Stomach (tissue), 9 donors: ENCODE measurements around the gene RET. TPM values are rescaled to one million over a fixed set of nuclear protein-coding genes. Genes with fewer than 3 reads are reported as not detected.

Experiments
- DNase-seq, 2 donors: peaks; one replicate each; pipeline versions ENCODE4 v3.0.0 to v3.0.0-alpha.2; 2013 to 2019
- H3K27ac ChIP-seq, 5 donors: fragments of 200-600 bp in 4 of 5; sonication (generic) in 4 of 5; one replicate each; pipeline ENCODE4 v1.5.1; 2013 to 2019; ENCODE audit warnings: mild to moderate bottlenecking in 1 of 5, moderate library complexity in 1 of 5
- H3K27me3 ChIP-seq, 3 donors: fragments of 200-600 bp; sonication (generic); one replicate each; pipeline ENCODE4 v1.5.1; 2017 to 2019; ENCODE audit warnings: mixed run types in 1 of 3
- H3K36me3 ChIP-seq, 4 donors: fragments of 200-600 bp; sonication (generic); 1 replicate in 3 of 4; 2 replicates in 1 of 4; pipeline ENCODE4 v1.5.1; 2016 to 2019
- H3K4me1 ChIP-seq, 4 donors: fragments of 200-600 bp; sonication (generic); one replicate each; pipeline ENCODE4 v1.5.1; 2016 to 2019
- H3K4me3 ChIP-seq, 4 donors: fragments of 200-600 bp; sonication (generic) in 3 of 4; one replicate each; pipeline ENCODE4 v1.5.1; 2016 to 2019; ENCODE audit warnings: mild to moderate bottlenecking in 1 of 4
- H3K9me3 ChIP-seq, 4 donors: fragments of 200-600 bp; sonication (generic); one replicate each; pipeline ENCODE4 v1.5.1; 2016 to 2019
- CTCF ChIP-seq, 7 experiments: fragments of 450-650 bp in 4 of 7; fragments of 200-600 bp in 3 of 7; sonication (generic) in 3 of 7; IDR thresholded peaks; one replicate each; pipeline ENCODE4 v1.5.1; 2016 to 2019; ENCODE audit warnings: antibody characterized with exemption in 7 of 7, control low read depth in 2 of 7, mild to moderate bottlenecking in 1 of 7
- EP300 ChIP-seq: sonication (generic); formaldehyde crosslinking; IDR thresholded peaks from one replicate; pipeline ENCODE4 v1.6.1; 2017; ENCODE audit warnings: antibody characterized with exemption
- POLR2A ChIP-seq, 4 donors: fragments of 450-650 bp; IDR thresholded peaks; one replicate each; pipeline ENCODE4 v1.6.1; 2016; ENCODE audit warnings: antibody characterized with exemption in 4 of 4, control low read depth in 2 of 4, mild to moderate bottlenecking in 1 of 4, moderate library complexity in 1 of 4
- POLR2AphosphoS5 ChIP-seq, 3 donors: sonication (generic); formaldehyde crosslinking; IDR thresholded peaks; one replicate each; pipeline ENCODE4 v1.6.1; 2016; ENCODE audit warnings: antibody characterized with exemption in 3 of 3
- WGBS, 5 donors: extraction: QIAGEN DNeasy Blood & Tissue Kit in 3 of 5; methylation state at CpG; one replicate each; pipeline versions ENCODE4 v1.1.5 to v1.1.7; 2013 to 2018; 5-methylcytosine and 5-hydroxymethylcytosine counted together
- intact Hi-C: fragments of 100-400 bp; cut with DNase I; formaldehyde crosslinking; loops from one replicate; pipeline ENCODE4 v1.15.1; 2023; ENCODE audit warnings: low total_unique reads
- polyA plus RNA-seq, 3 donors: library from polyadenylated mRNA; stranded (reverse); fragments of 200-250 nt; gene quantifications; one replicate each; pipeline ENCODE4 v1.2.3, GENCODE V29; 2013
- total RNA-seq, 5 donors: library from RNA; depleted of rRNA; stranded (reverse); fragments of >200 nt; gene quantifications; one replicate each; pipeline versions ENCODE4 v1.1.0 to v1.2.3, GENCODE V29; 2014 to 2016
- donor health status: healthy with polysubstance abuse.
- donor health status: Bipolar disorder and iron deficiency.
- donor health status: healthy.

Gene RET
- total and polyA plus RNA-seq, 8 donors: 0.31 to 9.8 (median 2.5) TPM; not detected in 2

GRCh38 chr10:43155221-43155620, 78.4 kb downstream of the RET start:
- no peaks in the 10 kb centered on the region for H3K36me3 ChIP-seq
- H3K9me3 ChIP-seq: no peaks in the 10 kb centered on the region
- TF ChIP-seq EP300 (no peak), CTCF (IDR thresholded peaks at IDR 0.05) (no peak), POLR2A (IDR thresholded peaks at IDR 0.05) (no peak), POLR2AphosphoS5 (IDR thresholded peaks at IDR 0.05) (no peak)
- H3K27ac ChIP-seq: no peak overlapping the region
- WGBS, 5 donors: 84 to 93% (median 88%) methylated on average over 2 of the region's 2 CpGs
- intact Hi-C loops: no loop called here
- H3K4me1 ChIP-seq: peaks cover 0 to 64% (median 21%) of the 10 kb centered on the region in 4 donors
- no peaks in the 10 kb centered on the region for H3K27me3 ChIP-seq
- H3K4me3 ChIP-seq: no peak overlapping the region
- DNase-seq: no peak

GRCh38 chr10:43155741-43156140, 78.9 kb downstream of the RET start:
- intact Hi-C loops: no loop called here
- Histone ChIP-seq H3K36me3 (no peaks in the 10 kb centered on the region), H3K4me3 (no peak overlapping the region), H3K9me3 (no peaks in the 10 kb centered on the region), H3K27ac (no peak overlapping the region), H3K4me1 (peaks cover 0 to 66% (median 26%) of the 10 kb centered on the region in 4 donors), H3K27me3 (no peaks in the 10 kb centered on the region)
- DNase-seq: no peak
- TF ChIP-seq POLR2AphosphoS5 (IDR thresholded peaks at IDR 0.05): no peak
- TF ChIP-seq CTCF (IDR thresholded peaks at IDR 0.05): no peak
- no peak for TF ChIP-seq POLR2A (IDR thresholded peaks at IDR 0.05)
- TF ChIP-seq EP300: no peak
- 85 to 91% (median 88%) methylated on average over 1 of the region's 1 CpG for WGBS, 5 donors

GRCh38 chr10:43156590-43157341, 79.9 kb downstream of the RET start:
- H3K4me1 ChIP-seq: peaks cover 0 to 67% (median 23%) of the 10 kb centered on the region in 4 donors
- H3K9me3 ChIP-seq: no peaks in the 10 kb centered on the region
- H3K36me3 ChIP-seq: peaks cover 0 to 9% (median 6%) of the 10 kb centered on the region in 4 donors
- DNase-seq: no peak
- H3K27ac ChIP-seq: no peak overlapping the region
- TF ChIP-seq POLR2AphosphoS5 (IDR thresholded peaks at IDR 0.05) (no peak), CTCF (IDR thresholded peaks at IDR 0.05) (no peak), POLR2A (IDR thresholded peaks at IDR 0.05) (no peak), EP300 (no peak)
- 80 to 97% (median 84%) methylated on average over 5 to 9 of the region's 9 CpGs for WGBS, 5 donors
- no peaks in the 10 kb centered on the region for H3K27me3 ChIP-seq
- intact Hi-C loops: no loop called here
- H3K4me3 ChIP-seq: no peak overlapping the region

- Histone ChIP-seq H3K4me1 (peaks cover 0 to 50% (median 21%) of the 10 kb centered on the region in 4 donors), H3K4me3 (no peak overlapping the region), H3K9me3 (no peaks in the 10 kb centered on the region), H3K27ac (no peak overlapping the region), H3K27me3 (no peaks in the 10 kb centered on the region), H3K36me3 (peaks cover 0 to 27% (median 23%) of the 10 kb centered on the region in 4 donors)
- no peak for DNase-seq
- 65 to 91% (median 83%) methylated on average over 6 of the region's 6 CpGs for WGBS, 5 donors
- intact Hi-C loops: no loop called here
- TF ChIP-seq POLR2AphosphoS5 (IDR thresholded peaks at IDR 0.05) (no peak), POLR2A (IDR thresholded peaks at IDR 0.05) (no peak), EP300 (no peak), CTCF (IDR thresholded peaks at IDR 0.05) (no peak)
Measured at GRCh38 chr10:43158636-43159035, 81.8 kb downstream of the RET start.
